Measurements from ENCODE around the gene MMP7. TPM values are rescaled to one million over a fixed set of nuclear protein-coding genes. Genes with fewer than 3 reads are reported as not detected.

Gene MMP7
- total RNA-seq, 4 donors from 2014 or later, result 2.1 to 34.2 TPM; not detected in 2

- DNase-seq (ENCODE audit: low spot score) (no peak), ATAC-seq (ENCODE audit: low FRiP score) (no peak)
- TF ChIP-seq CTCF (IDR thresholded peaks at IDR 0.05), result no peak
These were observed 3.5 kb downstream of the MMP7 start for GRCh38 chr11:102527041-102527440.

- no peak for DNase-seq (ENCODE audit: low spot score)
- ATAC-seq (ENCODE audit: low FRiP score), result no peak
- no peak for TF ChIP-seq CTCF (IDR thresholded peaks at IDR 0.05)
These were observed 6.7 kb downstream of the MMP7 start for GRCh38 chr11:102523887-102524286.

- DNase-seq (ENCODE audit: low spot score) (no peak), ATAC-seq (ENCODE audit: low FRiP score) (no peak)
- no peak for TF ChIP-seq CTCF (IDR thresholded peaks at IDR 0.05)
These were observed 7.4 kb downstream of the MMP7 start for GRCh38 chr11:102523189-102523570.

GRCh38 chr11:102522312-102523188 is 8.0 kb downstream of the MMP7 start:
- TF ChIP-seq CTCF (IDR thresholded peaks at IDR 0.05), result no peak
- ATAC-seq (ENCODE audit: low FRiP score) (no peak), DNase-seq (ENCODE audit: low spot score) (no peak)

- ATAC-seq (ENCODE audit: low FRiP score) (no peak), DNase-seq (ENCODE audit: low spot score) (no peak)
- TF ChIP-seq CTCF (IDR thresholded peaks at IDR 0.05), result no peak
These were observed 9.4 kb downstream of the MMP7 start for GRCh38 chr11:102521121-102521520.

- TF ChIP-seq CTCF (IDR thresholded peaks at IDR 0.05), result no peak
- no peak for DNase-seq (ENCODE audit: low spot score)
- no peak for ATAC-seq (ENCODE audit: low FRiP score)
These were observed 10.0 kb downstream of the MMP7 start for GRCh38 chr11:102520514-102520913.
